GM23248 (cell line): Measurements from ENCODE around the gene PPP1R9A.

Experiments
- EZH2 ChIP-seq: fragments of 200-600 bp; sonication (generic); IDR thresholded peaks from 2 replicates; pipeline ENCODE4 v1.6.1; 2018; ENCODE audit warnings: antibody characterized with exemption, mild to moderate bottlenecking; ENCODE audit not compliant: insufficient read depth, poor library complexity, severe bottlenecking
- EZH2phosphoT487 ChIP-seq: fragments of 200-600 bp; sonication (generic); IDR thresholded peaks from 2 replicates; pipeline ENCODE4 v1.6.1; 2018; ENCODE audit warnings: antibody characterized with exemption, moderate library complexity, mild to moderate bottlenecking, low read depth; ENCODE audit not compliant: insufficient read depth

GRCh38 chr7:95250571-95250970 lies 343.2 kb downstream of the PPP1R9A start:
- TF ChIP-seq EZH2phosphoT487 (no peak), EZH2 (no peak)
